GM10266 (cell line): ENCODE data around the gene RXFP2.

Experiments used
- DNase-seq: peaks from one replicate; pipeline ENCODE4 v3.0.0; 2012; ENCODE audit errors: extremely low spot score
- CTCF ChIP-seq: IDR thresholded peaks from 2 replicates; pipeline ENCODE4 v1.5.1; 2012; ENCODE audit warnings: mild to moderate bottlenecking, low read depth; ENCODE audit not compliant: control insufficient read depth, insufficient read depth; ENCODE audit errors: missing control alignments

RXFP2 gene

GRCh38 chr13:31747966-31748365, 8.6 kb downstream of the RXFP2 start:
- no peak for TF ChIP-seq CTCF
- DNase-seq, result no peak

GRCh38 chr13:31749929-31750328, 10.6 kb downstream of the RXFP2 start:
- DNase-seq, result no peak
- TF ChIP-seq CTCF, result no peak

GRCh38 chr13:31755211-31755610, 15.9 kb downstream of the RXFP2 start:
- no peak for TF ChIP-seq CTCF
- no peak for DNase-seq

GRCh38 chr13:31755803-31756212, 16.5 kb downstream of the RXFP2 start:
- DNase-seq, result no peak
- no peak for TF ChIP-seq CTCF

- no peak for DNase-seq
- TF ChIP-seq CTCF, result no peak
Measured at GRCh38 chr13:31756346-31756745, 17.0 kb downstream of the RXFP2 start.

- TF ChIP-seq CTCF, result no peak
- DNase-seq, result no peak
Measured at GRCh38 chr13:31761951-31762350, 22.6 kb downstream of the RXFP2 start.

GRCh38 chr13:31764556-31764955, 25.2 kb downstream of the RXFP2 start:
- no peak for TF ChIP-seq CTCF
- no peak for DNase-seq
